ENCODE data around the gene FOXO1. TPM values are rescaled to one million over a fixed set of nuclear protein-coding genes. Genes with fewer than 3 reads are reported as not detected.

Gene FOXO1
- total RNA-seq: 0.79 and 1.3 TPM in 2 replicates

DNA sequence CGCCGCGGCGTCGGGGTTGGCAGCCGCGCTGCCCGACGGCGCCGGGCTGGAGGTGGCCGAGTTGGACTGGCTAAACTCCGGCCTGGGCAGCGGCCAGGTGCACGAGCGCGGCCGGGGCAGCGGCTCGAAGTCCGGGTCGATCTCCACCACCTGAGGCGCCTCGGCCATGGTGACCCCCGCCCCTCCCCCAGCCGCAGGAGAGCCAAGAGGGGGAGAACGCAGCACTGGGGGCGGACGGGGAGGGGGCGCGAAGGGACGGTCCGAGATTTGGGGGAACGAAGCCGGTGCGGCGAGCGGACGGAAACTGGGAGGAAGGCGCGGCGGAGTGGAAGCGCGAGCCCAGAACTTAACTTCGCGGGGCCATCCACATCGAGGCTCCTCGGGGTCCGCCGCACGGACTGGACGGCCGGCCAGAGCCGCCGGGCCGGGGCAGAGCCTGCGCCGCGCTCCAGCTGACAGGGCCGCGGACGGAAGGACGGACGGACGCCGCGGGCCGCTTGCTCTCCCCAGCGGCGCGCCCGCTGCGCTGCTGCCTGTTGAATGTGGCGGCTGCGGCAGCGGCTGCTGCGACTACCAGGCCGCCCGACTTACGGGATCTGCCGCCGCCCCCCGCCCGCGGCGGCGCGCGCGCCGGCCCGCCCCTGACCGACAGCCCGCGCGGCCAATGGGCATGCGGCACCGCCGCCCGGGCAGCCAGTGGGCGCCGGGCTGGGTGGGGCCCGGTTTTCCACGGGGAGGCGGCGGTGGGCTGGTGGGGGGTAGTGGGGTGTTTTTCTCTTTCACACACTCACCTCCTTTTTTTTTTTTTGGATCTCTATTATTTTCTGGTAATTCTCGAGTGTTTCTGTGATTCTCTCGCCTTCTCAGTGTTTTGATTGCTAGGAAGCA lies at the start of gene FOXO1:
Gene FOXO1, minus strand, starts transcription at position 597 of the 888 bp plus-strand sequence. Its CDS starts 429 bp downstream, at position 168.

Other genes with a start within 250 kb of the FOXO1 start
- 14.9 and 15.8 TPM in 2 replicates for gene MRPS31, start 104.5 kb upstream of the FOXO1 start, total RNA-seq
- gene SLC25A15, start 123.0 kb upstream of the FOXO1 start, total RNA-seq: 13.7 and 23.7 TPM in 2 replicates

All from placental epithelial cell (primary cell).